GM19238 (cell line): Measurements from ENCODE around the gene KDM5B.
"Not testable (repeated sequence)": the region's sequence is repeated elsewhere in the genome, so short reads cannot be mapped to it uniquely, and the experiment has no call there.

Experiments used
- DNase-seq: peaks from one replicate; pipeline ENCODE4 v3.0.0; 2011; ENCODE audit warnings: low spot score; ENCODE audit not compliant: insufficient read length

The KDM5B gene

GRCh38 chr1:202714202-202714601, 94.0 kb downstream of the KDM5B start:
- DNase-seq: not testable (repeated sequence)

- DNase-seq: no peak
These were observed 95.1 kb downstream of the KDM5B start for GRCh38 chr1:202713110-202713509.

- no peak for DNase-seq
These were observed 96.1 kb downstream of the KDM5B start for GRCh38 chr1:202711949-202712635.

GRCh38 chr1:202710070-202711045, 97.9 kb downstream of the KDM5B start, which contains the start of gene SYT2:
Gene SYT2 (minus strand): TSS chr1:202710454. CDS start chr1:202605772, 104,682 bp downstream.
- no peak for DNase-seq

GRCh38 chr1:202709276-202710041, 98.8 kb downstream of the KDM5B start:
- no peak for DNase-seq

- DNase-seq: no peak
These were observed 99.6 kb downstream of the KDM5B start for GRCh38 chr1:202708456-202709275.

GRCh38 chr1:202706851-202707250, 101.4 kb downstream of the KDM5B start:
- no peak for DNase-seq

GRCh38 chr1:202704601-202705000, 103.6 kb downstream of the KDM5B start:
- DNase-seq: no peak

- DNase-seq: no peak
These were observed 105.0 kb downstream of the KDM5B start for GRCh38 chr1:202703191-202703590.

GRCh38 chr1:202702088-202702487, 106.1 kb downstream of the KDM5B start:
- DNase-seq: no peak

GRCh38 chr1:202701200-202701599, 107.0 kb downstream of the KDM5B start:
- no peak for DNase-seq

- DNase-seq: no peak
These were observed 108.2 kb downstream of the KDM5B start for GRCh38 chr1:202700061-202700460.

- no peak for DNase-seq
These were observed 109.9 kb downstream of the KDM5B start for GRCh38 chr1:202698276-202698675.

GRCh38 chr1:202697038-202697437, 111.2 kb downstream of the KDM5B start:
- DNase-seq: no peak

- DNase-seq: no peak
These were observed 113.9 kb downstream of the KDM5B start for GRCh38 chr1:202694314-202694713.

- DNase-seq: peak; percentile 62
These were observed 115.2 kb downstream of the KDM5B start for GRCh38 chr1:202692959-202693555.

GRCh38 chr1:202691816-202692215, 116.4 kb downstream of the KDM5B start:
- no peak for DNase-seq

- no peak for DNase-seq
These were observed 118.5 kb downstream of the KDM5B start for GRCh38 chr1:202689493-202690342.

GRCh38 chr1:202689082-202689481, 119.1 kb downstream of the KDM5B start:
- no peak for DNase-seq
